GM12891 (cell line): ENCODE data around the gene MRAP.

Source experiments
- PAX5 ChIP-seq: IDR thresholded peaks from 2 replicates; pipeline ENCODE4 v1.6.1; 2011; ENCODE audit warnings: low read length, moderate library complexity, mild to moderate bottlenecking; ENCODE audit not compliant: insufficient read depth, severe bottlenecking
- POLR2A ChIP-seq: IDR thresholded peaks from 2 replicates; pipeline ENCODE4 v1.6.1; 2011; ENCODE audit warnings: low read depth, low read length, control low read depth
- POLR2AphosphoS5 ChIP-seq: IDR thresholded peaks from 2 replicates; pipeline ENCODE4 v1.6.1; 2011; ENCODE audit warnings: low read depth, low read length, control low read depth
- POU2F2 ChIP-seq: IDR thresholded peaks from 2 replicates; pipeline ENCODE4 v1.6.1; 2011; ENCODE audit warnings: low read depth, mild to moderate bottlenecking, control low read depth, low read length, moderate library complexity
- SPI1 ChIP-seq: IDR thresholded peaks from 2 replicates; pipeline ENCODE4 v1.6.1; 2011; ENCODE audit warnings: low read depth, low read length, control low read depth
- TAF1 ChIP-seq: IDR thresholded peaks from 2 replicates; pipeline ENCODE4 v1.6.1; 2011; ENCODE audit warnings: low read depth, low read length, control low read depth

DNA sequence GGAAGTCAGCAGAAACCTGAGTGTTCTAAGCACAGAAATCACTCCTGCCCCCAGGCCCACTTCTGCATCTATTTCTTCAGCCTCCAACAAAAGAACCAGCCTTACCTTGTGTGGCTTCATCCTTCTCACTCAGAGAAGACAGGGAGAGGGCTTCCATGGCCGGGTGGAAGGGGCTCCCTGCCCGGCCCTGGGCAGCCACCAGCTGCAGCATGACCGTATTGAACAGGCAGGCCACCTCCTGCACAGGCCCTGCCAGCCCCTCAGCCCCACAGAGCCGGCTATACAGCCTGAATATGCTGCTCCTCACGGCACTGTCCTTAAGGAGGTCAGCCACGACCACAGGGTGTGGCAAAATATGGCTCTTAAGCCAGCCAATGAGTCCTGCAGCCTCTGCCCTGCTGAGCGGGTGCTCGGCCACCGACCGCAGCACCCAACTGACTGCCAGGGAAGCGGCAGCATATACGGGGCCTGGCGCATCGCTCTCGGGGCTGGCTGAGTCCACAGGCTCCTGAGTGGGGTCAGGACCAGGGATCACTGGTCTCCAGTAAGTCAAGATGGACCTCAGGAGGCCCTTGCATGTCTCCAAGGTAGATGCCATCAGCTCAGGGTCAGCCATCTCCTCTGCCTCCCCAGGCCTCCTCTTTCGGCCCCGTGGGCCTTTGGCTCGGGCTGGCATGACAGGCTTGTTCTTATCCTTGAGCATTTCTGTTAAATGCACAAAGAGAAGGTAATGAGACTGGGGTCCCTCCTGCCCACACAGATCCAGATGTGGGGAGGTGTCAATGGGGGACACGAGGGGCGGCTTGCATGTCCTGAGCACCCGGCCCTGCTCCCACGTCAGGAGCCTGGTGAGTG, 17.9 kb downstream of the MRAP start:
- TF ChIP-seq POLR2AphosphoS5 (no peak), TAF1 (no peak), POLR2A (no peak), SPI1 (no peak), PAX5 (no peak), POU2F2 (no peak)
